Measurements from ENCODE around the gene PTRHD1. TPM values are rescaled to one million over a fixed set of nuclear protein-coding genes. Genes with fewer than 3 reads are reported as not detected.

PTRHD1 gene
- total RNA-seq, 4 donors from 2014 or later: 8.1 to 20.4 (median 15.6) TPM

GRCh38 chr2:24840164-24840869 is 47.1 kb upstream of the PTRHD1 start:
- H3K9me3 ChIP-seq: no peaks in the 10 kb centered on the region
- WGBS: 78% methylated on average over 17 of the region's 17 CpGs
- H3K4me3 ChIP-seq: no peak overlapping the region
- TF ChIP-seq EP300 (IDR thresholded peaks at IDR 0.05): no peak
- TF ChIP-seq POLR2A (IDR thresholded peaks at IDR 0.05; ENCODE audit: low read depth): no peak
- no peak for TF ChIP-seq POLR2AphosphoS5 (IDR thresholded peaks at IDR 0.05)
- TF ChIP-seq CTCF (IDR thresholded peaks at IDR 0.05): no peak
- H3K27ac ChIP-seq (replicated peaks in 1 of 4): no peak overlapping the region
- intact Hi-C loops (cut with DNase I): no loop called here
- peaks cover 9 to 70% (median 50%) of the 10 kb centered on the region in 4 donors for H3K36me3 ChIP-seq
- DNase-seq (ENCODE audit: extremely low spot score): no peak
- H3K4me1 ChIP-seq: no peaks in the 10 kb centered on the region
- H3K27me3 ChIP-seq: no peaks in the 10 kb centered on the region

GRCh38 chr2:24839729-24840128 is 46.5 kb upstream of the PTRHD1 start:
- 97% methylated on average over 11 of the region's 15 CpGs for WGBS
- Histone ChIP-seq H3K27me3 (no peaks in the 10 kb centered on the region), H3K36me3 (peaks cover 9 to 76% (median 55%) of the 10 kb centered on the region in 4 donors), H3K4me1 (no peaks in the 10 kb centered on the region), H3K4me3 (no peak overlapping the region), H3K9me3 (no peaks in the 10 kb centered on the region), H3K27ac (replicated peaks in 1 of 4) (no peak overlapping the region)
- intact Hi-C loops (cut with DNase I): no loop called here
- TF ChIP-seq POLR2AphosphoS5 (IDR thresholded peaks at IDR 0.05): no peak
- no peak for TF ChIP-seq POLR2A (IDR thresholded peaks at IDR 0.05; ENCODE audit: low read depth)
- TF ChIP-seq CTCF (IDR thresholded peaks at IDR 0.05): no peak
- TF ChIP-seq EP300 (IDR thresholded peaks at IDR 0.05): no peak
- no peak for DNase-seq (ENCODE audit: extremely low spot score)

GRCh38 chr2:24838541-24838940 is 45.4 kb upstream of the PTRHD1 start:
- Histone ChIP-seq H3K4me3 (no peak overlapping the region), H3K4me1 (no peaks in the 10 kb centered on the region), H3K36me3 (peaks cover 9 to 87% (median 65%) of the 10 kb centered on the region in 4 donors), H3K27me3 (no peaks in the 10 kb centered on the region), H3K27ac (replicated peaks in 1 of 4) (no peak overlapping the region), H3K9me3 (no peaks in the 10 kb centered on the region)
- intact Hi-C loops (cut with DNase I): no loop called here
- DNase-seq (ENCODE audit: extremely low spot score): no peak
- WGBS: 91% methylated on average over 18 of the region's 18 CpGs
- TF ChIP-seq CTCF (IDR thresholded peaks at IDR 0.05): no peak
- TF ChIP-seq EP300 (IDR thresholded peaks at IDR 0.05): no peak
- TF ChIP-seq POLR2AphosphoS5 (IDR thresholded peaks at IDR 0.05): no peak
- no peak for TF ChIP-seq POLR2A (IDR thresholded peaks at IDR 0.05; ENCODE audit: low read depth)

GRCh38 chr2:24837996-24838513 is 44.9 kb upstream of the PTRHD1 start:
- H3K27ac ChIP-seq (replicated peaks in 1 of 4): no peak overlapping the region
- H3K4me3 ChIP-seq: no peak overlapping the region
- TF ChIP-seq POLR2AphosphoS5 (IDR thresholded peaks at IDR 0.05) (no peak), EP300 (IDR thresholded peaks at IDR 0.05) (no peak), CTCF (IDR thresholded peaks at IDR 0.05) (no peak), POLR2A (IDR thresholded peaks at IDR 0.05; ENCODE audit: low read depth) (no peak)
- H3K27me3 ChIP-seq: no peaks in the 10 kb centered on the region
- no peaks in the 10 kb centered on the region for H3K9me3 ChIP-seq
- H3K36me3 ChIP-seq: peaks cover 9 to 87% (median 67%) of the 10 kb centered on the region in 4 donors
- H3K4me1 ChIP-seq: no peaks in the 10 kb centered on the region
- DNase-seq (ENCODE audit: extremely low spot score): no peak
- WGBS: 94% methylated on average over 5 of the region's 5 CpGs
- intact Hi-C loops (cut with DNase I): no loop called here

Data from esophagus muscularis mucosa (tissue), 4 donors.